Mesothelial cell of epicardium (in vitro differentiated cells): ENCODE results near the gene CRYZL1. TPM values are rescaled to one million over a fixed set of nuclear protein-coding genes. Genes with fewer than 3 reads are reported as not detected.

Experiments
- DNase-seq, 2 experiments: peaks; one replicate each; pipeline ENCODE4 v3.0.0; 2021; ENCODE audit warnings: low spot score in 2 of 2; ENCODE audit not compliant: unreplicated experiment in 2 of 2
- H3K27ac Mint-ChIP-seq: 2 replicates; pipeline ENCODE4 v1.8.0; 2021; ENCODE audit warnings: mixed read lengths
- H3K27me3 Mint-ChIP-seq: 2 replicates; pipeline ENCODE4 v1.8.0; 2021; ENCODE audit warnings: low read depth, mixed read lengths
- H3K36me3 Mint-ChIP-seq: 2 replicates; pipeline ENCODE4 v1.8.0; 2021; ENCODE audit warnings: mixed read lengths
- H3K4me1 Mint-ChIP-seq: 2 replicates; pipeline ENCODE4 v1.8.0; 2021; ENCODE audit warnings: mixed read lengths
- H3K4me3 Mint-ChIP-seq: 2 replicates; pipeline ENCODE4 v1.8.0; 2021; ENCODE audit warnings: mild to moderate bottlenecking, moderate library complexity, mixed read lengths
- H3K9me3 Mint-ChIP-seq: 2 replicates; pipeline ENCODE4 v1.8.0; 2021; ENCODE audit warnings: mixed read lengths
- CTCF ChIP-seq: fragments of 200-600 bp; sonication (generic); IDR thresholded peaks from one replicate; pipeline ENCODE4 v1.5.0; 2021; ENCODE audit warnings: antibody characterized with exemption; ENCODE audit not compliant: unreplicated experiment
- total RNA-seq: library from RNA; stranded (reverse); gene quantifications from 3 replicates; pipeline ENCODE4 v1.2.1, GENCODE V29; 2021

Gene CRYZL1
- total RNA-seq, 1 donor from 2014 or later, result 63.0 TPM

GRCh38 chr21:33655588-33656221, 14.2 kb upstream of the CRYZL1 start:
- H3K4me1 Mint-ChIP-seq, result peaks cover 38% of the 10 kb centered on the region
- no peak for DNase-seq
- H3K4me3 Mint-ChIP-seq, result no peak overlapping the region
- H3K27ac Mint-ChIP-seq, result peak overlapping the region; percentile 96
- H3K9me3 Mint-ChIP-seq, result peaks cover 4% of the 10 kb centered on the region
- H3K27me3 Mint-ChIP-seq, result no peaks in the 10 kb centered on the region
- H3K36me3 Mint-ChIP-seq, result peaks cover 19% of the 10 kb centered on the region
- no peak for TF ChIP-seq CTCF

- DNase-seq, result no peak
- H3K27ac Mint-ChIP-seq, result peak overlapping the region; percentile 96
- peaks cover 45% of the 10 kb centered on the region for H3K4me1 Mint-ChIP-seq
- no peak for TF ChIP-seq CTCF
- no peaks in the 10 kb centered on the region for H3K9me3 Mint-ChIP-seq
- peaks cover 12% of the 10 kb centered on the region for H3K36me3 Mint-ChIP-seq
- no peaks in the 10 kb centered on the region for H3K27me3 Mint-ChIP-seq
- no peak overlapping the region for H3K4me3 Mint-ChIP-seq
These were observed 12.9 kb upstream of the CRYZL1 start for GRCh38 chr21:33654412-33654811.

DNA sequence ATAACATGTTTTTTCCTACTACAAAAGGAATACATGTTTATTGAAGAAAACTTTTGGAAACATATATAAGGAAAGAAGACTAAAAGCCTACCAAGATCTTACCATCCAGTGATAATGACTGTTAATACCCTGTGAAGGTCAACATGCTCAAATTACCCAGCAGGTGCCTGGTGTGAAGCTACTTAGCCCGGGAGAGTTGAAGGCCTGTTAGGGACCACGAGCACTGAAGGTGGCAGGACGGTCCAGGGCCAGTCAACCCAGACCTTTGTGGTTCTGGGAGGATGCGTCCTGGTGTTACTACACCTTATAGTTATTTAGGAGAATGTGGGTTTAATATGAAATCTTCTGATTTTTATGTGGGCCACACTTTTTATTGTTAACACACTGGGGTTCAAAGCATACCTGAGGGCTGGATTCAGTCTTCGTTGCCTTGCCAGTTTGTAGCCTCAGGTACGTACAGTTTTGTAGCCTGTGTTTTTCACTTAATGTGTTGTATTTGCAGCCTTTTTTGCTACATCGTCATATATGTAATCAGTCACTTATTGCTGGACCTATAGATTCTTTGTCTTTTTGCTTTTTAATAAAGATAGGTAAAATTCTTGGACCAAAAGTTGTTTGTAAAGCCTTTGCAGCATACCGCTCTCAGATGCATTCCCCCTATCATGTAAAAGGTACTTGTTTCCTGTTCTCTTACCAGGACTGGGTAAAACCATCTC, 10.6 kb upstream of the CRYZL1 start:
- H3K27ac Mint-ChIP-seq, result peak overlapping the region; percentile 78
- H3K9me3 Mint-ChIP-seq, result no peaks in the 10 kb centered on the region
- DNase-seq, result no peak
- peaks cover 42% of the 10 kb centered on the region for H3K4me1 Mint-ChIP-seq
- peaks cover 8% of the 10 kb centered on the region for H3K36me3 Mint-ChIP-seq
- H3K4me3 Mint-ChIP-seq, result no peak overlapping the region
- no peaks in the 10 kb centered on the region for H3K27me3 Mint-ChIP-seq
- TF ChIP-seq CTCF, result no peak

- no peak overlapping the region for H3K4me3 Mint-ChIP-seq
- peaks cover 7% of the 10 kb centered on the region for H3K36me3 Mint-ChIP-seq
These were observed 9.5 kb upstream of the CRYZL1 start for GRCh38 chr21:33650929-33651509.

GRCh38 chr21:33650230-33650629, 8.7 kb upstream of the CRYZL1 start:
- Mint-ChIP-seq H3K9me3 (no peaks in the 10 kb centered on the region), H3K36me3 (peaks cover 6% of the 10 kb centered on the region), H3K4me3 (no peak overlapping the region), H3K27me3 (no peaks in the 10 kb centered on the region), H3K27ac (peak overlapping the region; percentile 78), H3K4me1 (peaks cover 32% of the 10 kb centered on the region)
- DNase-seq, result no peak
- TF ChIP-seq CTCF, result no peak

More at GRCh38 chr21:33650929-33651509, 9.5 kb upstream of the CRYZL1 start:
- no peaks in the 10 kb centered on the region for H3K27me3 Mint-ChIP-seq
- DNase-seq, result no peak
- H3K27ac Mint-ChIP-seq, result peak overlapping the region; percentile 78
- H3K9me3 Mint-ChIP-seq, result no peaks in the 10 kb centered on the region
- TF ChIP-seq CTCF, result no peak
- peaks cover 38% of the 10 kb centered on the region for H3K4me1 Mint-ChIP-seq
